Panc1 (cell line): ENCODE results near the gene SLC6A13. TPM values are rescaled to one million over a fixed set of nuclear protein-coding genes. Genes with fewer than 3 reads are reported as not detected.
"Not testable (repeated sequence)": the region's sequence is repeated elsewhere in the genome, so short reads cannot be mapped to it uniquely, and the experiment has no call there.

Experiments
- ATAC-seq: fragments of 200-7000 bp; cut with Tn5 transposase; 2 replicates; pipeline ENCODE4 v1.9.1; 2020; ENCODE audit warnings: mild to moderate bottlenecking, moderate library complexity
- BruUV-seq: library from RNA; stranded (reverse); fragments of 400-500 nt; replicated peaks from 2 replicates; lab custom pipeline; 2021; lab: Mats Ljungman, UMichigan
- CTCF ChIA-PET: fragments of 300-600 bp; sonication (Branson Sonifier 250); formaldehyde crosslinking; loops from one replicate; lab custom pipeline; 2022; ENCODE audit warnings: antibody characterized with exemption; lab: Charles Lee
- POLR2A ChIA-PET: fragments of 300-600 bp; sonication (Branson Sonifier 250); formaldehyde crosslinking; loops from one replicate; lab custom pipeline; 2022; ENCODE audit warnings: antibody characterized with exemption; lab: Charles Lee
- DNase-seq: peaks from one replicate; pipeline ENCODE4 v3.0.0-alpha.2; 2010; ENCODE audit warnings: low read depth, low spot score
- H3K27ac ChIP-seq: 2 replicates; pipeline ENCODE4 v1.5.1; 2011; ENCODE audit warnings: mild to moderate bottlenecking, low read length, inconsistent platforms
- H3K27me3 ChIP-seq: fragments of 200-500 bp; sonication (Bioruptor generic); 2 replicates; pipeline ENCODE4 v1.6.0; 2014; ENCODE audit warnings: low read length, inconsistent platforms; ENCODE audit not compliant: control insufficient read depth, insufficient read depth
- H3K36me3 ChIP-seq: fragments of 200-500 bp; sonication (Bioruptor generic); 2 replicates; pipeline ENCODE4 v1.5.1; 2014; ENCODE audit warnings: inconsistent platforms, mild to moderate bottlenecking, low read length, moderate library complexity; ENCODE audit not compliant: control insufficient read depth, insufficient read depth
- H3K4me1 ChIP-seq: 2 replicates; pipeline ENCODE4 v1.5.1; 2011; ENCODE audit warnings: inconsistent platforms, mild to moderate bottlenecking, low read length, moderate library complexity; ENCODE audit not compliant: control insufficient read depth, insufficient read depth
- H3K4me3 ChIP-seq, 2 experiments: 2 replicates each; pipeline ENCODE4 v1.5.1; 2011 to 2012; ENCODE audit warnings: low read depth in 2 of 2, low read length in 2 of 2, mild to moderate bottlenecking in 2 of 2, inconsistent platforms in 1 of 2, moderate library complexity in 1 of 2
- H3K9me3 ChIP-seq: fragments of 200-500 bp; sonication (Bioruptor generic); 2 replicates; pipeline ENCODE4 v1.5.1; 2014; ENCODE audit warnings: low read depth, mild to moderate bottlenecking, inconsistent platforms, low read length, moderate library complexity; ENCODE audit not compliant: control insufficient read depth, insufficient read depth
- POLR2AphosphoS5 ChIP-seq: IDR thresholded peaks from 2 replicates; pipeline ENCODE4 v1.6.1; 2012; ENCODE audit warnings: mild to moderate bottlenecking, low read depth, low read length, moderate library complexity
- SIN3A ChIP-seq: IDR thresholded peaks from 2 replicates; pipeline ENCODE4 v1.6.1; 2012; ENCODE audit warnings: low read depth, mild to moderate bottlenecking, low read length, moderate library complexity, borderline replicate concordance; ENCODE audit not compliant: insufficient read depth
- TCF7L2 ChIP-seq: IDR thresholded peaks from 2 replicates; pipeline ENCODE4 v1.6.1; 2011; ENCODE audit warnings: mild to moderate bottlenecking, low read depth, low read length, inconsistent platforms
- in situ Hi-C: cut with HindIII; loops from 2 replicates; pipeline ENCODE4 v1.10.0; 2016; ENCODE audit warnings: low sequenced_read_pairs, low pct_unique_long_range_greater_than_20kb
- intact Hi-C: fragments of 100-400 bp; cut with micrococcal nuclease; formaldehyde crosslinking; loops from one replicate; pipeline ENCODE4 v1.10.0; 2022; ENCODE audit not compliant: unreplicated experiment
- total RNA-seq: library from RNA; stranded (reverse); gene quantifications from one replicate; pipeline ENCODE4 v1.2.1, GENCODE V29; 2021; ENCODE audit not compliant: unreplicated experiment
- TF ChIP-seq, protein P1 (sequence below): fragments of 450-650 bp; IDR thresholded peaks from 2 replicates; pipeline ENCODE4 v1.5.1; 2017; ENCODE audit warnings: mild to moderate bottlenecking
- TF ChIP-seq, protein P2 (sequence below), 2 experiments: IDR thresholded peaks; 2 replicates each; pipeline ENCODE4 v1.6.1; 2011 to 2012; ENCODE audit warnings: low read depth in 2 of 2, control low read depth in 1 of 2, low read length in 1 of 2, mild to moderate bottlenecking in 1 of 2, moderate library complexity in 1 of 2; ENCODE audit not compliant: insufficient read depth in 1 of 2

Gene SLC6A13
- total RNA-seq, 1 experiment from 2014 or later, result 0.57 TPM

DNA sequence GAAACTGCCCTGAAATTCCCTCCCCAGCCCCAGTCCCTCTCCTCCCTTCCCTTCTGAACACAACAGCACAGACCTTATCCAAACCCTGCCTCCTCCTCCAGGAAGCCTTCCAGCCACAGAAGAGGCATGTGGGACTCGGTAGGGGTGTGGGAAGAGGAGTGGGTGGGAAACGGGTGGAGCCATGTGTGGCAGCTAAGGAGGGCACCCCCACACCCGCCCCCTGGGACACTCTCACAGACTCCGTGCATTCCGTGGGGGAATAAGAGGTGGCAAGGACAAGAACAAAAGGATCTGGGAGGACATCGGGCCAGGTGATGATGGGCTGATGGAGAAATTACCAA, 73.0 kb downstream of the SLC6A13 start:
- no peaks in the 10 kb centered on the region for H3K27me3 ChIP-seq

DNA sequence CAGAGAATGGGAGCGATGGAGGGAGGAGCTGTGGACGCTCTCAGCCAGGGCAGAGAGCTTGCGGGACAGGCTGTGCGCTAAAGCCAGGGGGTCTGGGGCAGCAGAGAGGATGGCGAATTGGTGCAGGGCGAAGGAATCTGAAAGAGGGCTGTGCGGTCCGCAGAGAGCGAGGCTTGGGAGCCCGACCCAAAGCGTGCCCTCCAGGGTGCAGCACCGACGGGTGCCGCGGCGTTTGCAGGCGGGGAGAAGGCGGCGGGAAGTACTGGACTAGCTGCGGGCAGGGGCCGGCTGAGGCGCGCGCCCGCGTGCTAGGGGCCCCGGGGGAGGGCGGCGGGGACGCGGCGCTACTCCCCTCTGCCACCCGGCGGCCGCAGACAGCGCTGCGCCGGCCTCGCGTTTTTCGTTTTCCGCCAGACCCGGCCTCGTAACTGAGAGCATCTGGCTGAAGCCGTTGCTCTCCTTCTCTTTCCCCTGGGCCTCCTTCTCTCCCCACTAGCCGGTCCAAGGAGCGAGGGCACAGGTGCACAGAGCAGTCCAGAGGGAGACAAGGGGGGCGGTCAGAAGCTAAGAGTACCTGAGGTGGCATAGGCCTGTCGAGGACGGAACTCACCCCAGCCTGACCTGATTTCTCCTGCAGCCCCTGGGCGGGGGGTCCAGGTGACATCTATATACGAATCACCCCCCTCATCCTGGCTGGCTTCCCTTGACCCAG, 73.6 kb downstream of the SLC6A13 start:
- intact Hi-C loops, result no loop called here
- CTCF ChIA-PET, result no interaction called here
- BruUV-seq, result no TSS peak
- Histone ChIP-seq H3K27me3 (no peaks in the 10 kb centered on the region), H3K9me3 (no peaks in the 10 kb centered on the region), H3K27ac (no peak overlapping the region), H3K4me1 (no peaks in the 10 kb centered on the region), H3K36me3 (no peaks in the 10 kb centered on the region), H3K4me3 (peak overlapping the region; percentile 36 to 45; a peak in 3 of 4 replicates)
- peak; percentile 86 for ATAC-seq
- POLR2A ChIA-PET, result no interaction called here
- DNase-seq, result no peak
- TF ChIP-seq, protein P1, sequence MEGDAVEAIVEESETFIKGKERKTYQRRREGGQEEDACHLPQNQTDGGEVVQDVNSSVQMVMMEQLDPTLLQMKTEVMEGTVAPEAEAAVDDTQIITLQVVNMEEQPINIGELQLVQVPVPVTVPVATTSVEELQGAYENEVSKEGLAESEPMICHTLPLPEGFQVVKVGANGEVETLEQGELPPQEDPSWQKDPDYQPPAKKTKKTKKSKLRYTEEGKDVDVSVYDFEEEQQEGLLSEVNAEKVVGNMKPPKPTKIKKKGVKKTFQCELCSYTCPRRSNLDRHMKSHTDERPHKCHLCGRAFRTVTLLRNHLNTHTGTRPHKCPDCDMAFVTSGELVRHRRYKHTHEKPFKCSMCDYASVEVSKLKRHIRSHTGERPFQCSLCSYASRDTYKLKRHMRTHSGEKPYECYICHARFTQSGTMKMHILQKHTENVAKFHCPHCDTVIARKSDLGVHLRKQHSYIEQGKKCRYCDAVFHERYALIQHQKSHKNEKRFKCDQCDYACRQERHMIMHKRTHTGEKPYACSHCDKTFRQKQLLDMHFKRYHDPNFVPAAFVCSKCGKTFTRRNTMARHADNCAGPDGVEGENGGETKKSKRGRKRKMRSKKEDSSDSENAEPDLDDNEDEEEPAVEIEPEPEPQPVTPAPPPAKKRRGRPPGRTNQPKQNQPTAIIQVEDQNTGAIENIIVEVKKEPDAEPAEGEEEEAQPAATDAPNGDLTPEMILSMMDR, result peak; percentile 90
- TF ChIP-seq SIN3A, result no peak
- in situ Hi-C loops, result no loop called here

More for the DNA sequence above, 73.0 kb downstream of the SLC6A13 start:
- intact Hi-C loops (no loop called here), in situ Hi-C loops (no loop called here)
- H3K4me3 ChIP-seq, result no peak overlapping the region
- no peak overlapping the region for H3K27ac ChIP-seq
- no TSS peak for BruUV-seq
- ATAC-seq (no peak), DNase-seq (no peak)
- CTCF ChIA-PET, result no interaction called here
- no peaks in the 10 kb centered on the region for H3K4me1 ChIP-seq
- no peaks in the 10 kb centered on the region for H3K9me3 ChIP-seq
- POLR2A ChIA-PET, result no interaction called here
- no peaks in the 10 kb centered on the region for H3K36me3 ChIP-seq
- TF ChIP-seq, protein P2, sequence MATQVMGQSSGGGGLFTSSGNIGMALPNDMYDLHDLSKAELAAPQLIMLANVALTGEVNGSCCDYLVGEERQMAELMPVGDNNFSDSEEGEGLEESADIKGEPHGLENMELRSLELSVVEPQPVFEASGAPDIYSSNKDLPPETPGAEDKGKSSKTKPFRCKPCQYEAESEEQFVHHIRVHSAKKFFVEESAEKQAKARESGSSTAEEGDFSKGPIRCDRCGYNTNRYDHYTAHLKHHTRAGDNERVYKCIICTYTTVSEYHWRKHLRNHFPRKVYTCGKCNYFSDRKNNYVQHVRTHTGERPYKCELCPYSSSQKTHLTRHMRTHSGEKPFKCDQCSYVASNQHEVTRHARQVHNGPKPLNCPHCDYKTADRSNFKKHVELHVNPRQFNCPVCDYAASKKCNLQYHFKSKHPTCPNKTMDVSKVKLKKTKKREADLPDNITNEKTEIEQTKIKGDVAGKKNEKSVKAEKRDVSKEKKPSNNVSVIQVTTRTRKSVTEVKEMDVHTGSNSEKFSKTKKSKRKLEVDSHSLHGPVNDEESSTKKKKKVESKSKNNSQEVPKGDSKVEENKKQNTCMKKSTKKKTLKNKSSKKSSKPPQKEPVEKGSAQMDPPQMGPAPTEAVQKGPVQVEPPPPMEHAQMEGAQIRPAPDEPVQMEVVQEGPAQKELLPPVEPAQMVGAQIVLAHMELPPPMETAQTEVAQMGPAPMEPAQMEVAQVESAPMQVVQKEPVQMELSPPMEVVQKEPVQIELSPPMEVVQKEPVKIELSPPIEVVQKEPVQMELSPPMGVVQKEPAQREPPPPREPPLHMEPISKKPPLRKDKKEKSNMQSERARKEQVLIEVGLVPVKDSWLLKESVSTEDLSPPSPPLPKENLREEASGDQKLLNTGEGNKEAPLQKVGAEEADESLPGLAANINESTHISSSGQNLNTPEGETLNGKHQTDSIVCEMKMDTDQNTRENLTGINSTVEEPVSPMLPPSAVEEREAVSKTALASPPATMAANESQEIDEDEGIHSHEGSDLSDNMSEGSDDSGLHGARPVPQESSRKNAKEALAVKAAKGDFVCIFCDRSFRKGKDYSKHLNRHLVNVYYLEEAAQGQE (IDR thresholded peaks at IDR 0.05; ENCODE audit: insufficient read depth in 1 of 2, low read depth in 2 of 2, low read length in 1 of 2), result no peak
- TF ChIP-seq, protein P1, result no peak
- TF ChIP-seq POLR2AphosphoS5, result no peak
- no peak for TF ChIP-seq SIN3A
- TF ChIP-seq TCF7L2, result no peak

DNA sequence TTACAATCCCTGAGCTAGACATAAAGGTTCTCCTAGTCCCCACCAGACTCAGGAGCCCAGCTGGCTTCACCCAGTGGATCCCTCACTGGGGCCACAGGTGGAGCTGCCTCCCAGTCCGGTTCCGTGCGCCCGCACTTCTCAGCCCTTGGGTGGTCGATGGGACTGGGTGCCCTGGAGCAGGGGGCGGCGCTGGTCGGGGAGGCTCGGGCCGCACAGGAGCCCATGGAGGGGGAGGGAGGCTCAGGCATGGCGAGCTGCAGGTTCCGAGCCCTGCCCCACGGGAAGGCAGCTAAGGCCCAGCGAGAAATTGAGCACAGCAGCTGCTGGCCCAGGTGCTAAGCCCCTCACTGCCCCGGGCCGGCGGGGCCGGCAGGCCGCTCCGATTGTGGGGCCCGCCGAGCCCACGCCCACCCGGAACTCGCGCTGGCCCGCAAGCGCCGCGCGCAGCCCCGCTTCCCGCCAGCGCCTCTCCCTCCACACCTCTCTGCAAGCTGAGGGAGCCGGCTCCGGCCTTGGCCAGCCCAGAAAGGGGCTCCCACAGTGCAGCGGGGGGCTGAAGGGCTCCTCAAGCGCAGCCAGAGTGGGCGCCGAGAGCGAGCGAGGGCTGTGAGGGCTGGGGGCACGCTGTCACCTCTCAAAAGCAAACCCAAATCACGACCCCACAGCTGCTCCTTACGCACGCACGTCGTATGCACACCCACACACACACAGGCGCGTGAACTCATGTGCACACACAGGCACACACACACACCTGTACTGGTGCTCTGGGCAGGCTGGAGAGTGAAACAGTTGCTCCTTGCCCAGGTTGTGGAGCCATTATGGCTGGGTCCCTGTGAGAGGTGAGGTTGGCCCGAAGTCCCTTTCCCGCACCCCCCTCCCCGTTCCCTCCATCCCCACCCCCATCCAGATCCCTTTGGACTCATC, 74.4 kb downstream of the SLC6A13 start:
- in situ Hi-C loops, DNase-seq, H3K9me3 ChIP-seq, H3K27me3 ChIP-seq, BruUV-seq, H3K27ac ChIP-seq, H3K36me3 ChIP-seq, POLR2A ChIA-PET, ATAC-seq, H3K4me1 ChIP-seq, intact Hi-C loops, CTCF ChIA-PET: not testable (repeated sequence)
- peak overlapping the region; percentile 36 to 45; a peak in 3 of 4 replicates for H3K4me3 ChIP-seq
